Effector memory CD4-positive, alpha-beta T cell (primary cell): ENCODE measurements around the gene CALM3.

Source experiments
- DNase-seq, 3 donors: peaks; one replicate each; pipeline ENCODE4 v3.0.0-alpha.2; 2020
- H3K27ac ChIP-seq: 2 replicates; pipeline ENCODE4 v1.7.0; 2013; ENCODE audit warnings: mild to moderate bottlenecking, low read length, moderate library complexity; ENCODE audit not compliant: insufficient read depth, poor library complexity, severe bottlenecking
- H3K27me3 ChIP-seq: replicated peaks from 2 replicates; pipeline ENCODE4 v1.7.0; 2013; ENCODE audit warnings: mild to moderate bottlenecking, low read length; ENCODE audit not compliant: insufficient read depth, control insufficient read depth, poor library complexity, severe bottlenecking
- H3K36me3 ChIP-seq: 2 replicates; pipeline ENCODE4 v1.7.0; 2013; ENCODE audit warnings: mild to moderate bottlenecking, low read length, moderate library complexity; ENCODE audit not compliant: control insufficient read depth, insufficient read depth
- H3K4me1 ChIP-seq: 2 replicates; pipeline ENCODE4 v1.7.0; 2013; ENCODE audit warnings: low read length, mild to moderate bottlenecking; ENCODE audit not compliant: control insufficient read depth, insufficient read depth, poor library complexity, severe bottlenecking
- H3K4me3 ChIP-seq: 2 replicates; pipeline ENCODE4 v1.7.0; 2013; ENCODE audit warnings: low read length, low read depth, mild to moderate bottlenecking; ENCODE audit not compliant: insufficient read depth, poor library complexity, severe bottlenecking
- H3K9me3 ChIP-seq: 2 replicates; pipeline ENCODE4 v1.7.0; 2013; ENCODE audit warnings: mild to moderate bottlenecking, low read length, moderate library complexity; ENCODE audit not compliant: control insufficient read depth

The CALM3 gene

DNA sequence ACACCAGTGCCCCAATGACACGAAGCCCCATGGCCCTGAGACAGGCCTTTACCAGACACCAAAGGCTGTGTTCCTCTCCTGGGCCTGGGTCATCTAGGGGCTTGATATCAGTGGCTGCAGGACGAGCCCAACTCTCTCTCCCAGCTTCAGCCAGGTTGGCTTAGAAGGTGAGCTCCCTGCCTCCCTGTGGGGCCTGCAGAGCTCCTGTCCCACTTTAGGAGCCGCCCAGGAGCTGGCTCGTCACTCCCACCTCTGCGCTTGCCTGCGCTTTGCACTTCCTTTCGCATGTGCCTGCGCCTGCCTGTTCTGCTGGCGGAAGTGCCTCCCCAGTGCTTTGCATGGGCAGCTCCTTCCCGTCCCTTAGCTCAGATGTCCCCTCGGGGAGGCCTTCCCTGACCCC lies 4.9 kb downstream of the CALM3 start:
- H3K9me3 ChIP-seq, result no peaks in the 10 kb centered on the region
- H3K36me3 ChIP-seq, result peaks cover 51% of the 10 kb centered on the region
- H3K27ac ChIP-seq, result no peak overlapping the region
- H3K27me3 ChIP-seq, result no peaks in the 10 kb centered on the region
- peaks cover 33% of the 10 kb centered on the region for H3K4me1 ChIP-seq
- no peak for DNase-seq
- no peak overlapping the region for H3K4me3 ChIP-seq

DNA sequence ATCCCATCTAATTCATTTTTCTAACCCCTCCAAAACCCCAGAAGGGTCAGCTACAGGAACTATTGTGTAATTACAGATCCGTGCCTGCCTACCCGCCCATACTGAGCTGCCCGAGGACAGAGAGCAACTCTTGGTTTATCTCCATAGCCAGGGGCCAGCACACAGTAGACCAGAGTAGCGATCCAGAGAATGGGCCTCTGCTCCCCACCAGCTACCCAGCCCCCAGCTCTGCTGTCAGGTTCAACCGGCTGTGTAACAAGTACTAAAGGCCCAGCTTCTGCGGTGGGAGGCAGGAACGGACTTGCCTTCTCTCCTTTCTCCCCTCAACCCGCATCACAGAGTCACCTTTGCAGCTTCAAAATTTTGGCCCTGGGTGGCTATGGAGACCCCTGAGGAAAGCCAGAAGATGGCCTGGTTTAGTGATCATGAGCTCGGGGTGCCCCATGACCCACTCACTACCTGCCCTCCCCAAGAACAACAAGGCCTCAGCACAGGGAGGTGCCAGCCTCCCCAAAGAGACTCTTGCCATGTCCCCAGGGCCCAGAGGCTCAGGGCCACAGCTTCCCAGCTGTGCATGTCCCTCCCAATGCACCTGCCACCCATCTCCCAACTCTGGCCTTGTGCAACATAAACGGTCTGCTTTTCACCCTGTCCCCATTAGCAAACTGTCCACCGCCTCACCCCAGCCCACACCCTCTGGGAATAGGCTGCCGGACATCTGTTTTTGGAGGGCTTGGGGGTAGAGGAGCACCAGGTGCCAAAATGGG lies 5.7 kb downstream of the CALM3 start:
- H3K4me1 ChIP-seq, result peaks cover 41% of the 10 kb centered on the region
- no peaks in the 10 kb centered on the region for H3K9me3 ChIP-seq
- H3K27ac ChIP-seq, result no peak overlapping the region
- no peaks in the 10 kb centered on the region for H3K27me3 ChIP-seq
- no peak for DNase-seq
- no peak overlapping the region for H3K4me3 ChIP-seq
- peaks cover 51% of the 10 kb centered on the region for H3K36me3 ChIP-seq

DNA sequence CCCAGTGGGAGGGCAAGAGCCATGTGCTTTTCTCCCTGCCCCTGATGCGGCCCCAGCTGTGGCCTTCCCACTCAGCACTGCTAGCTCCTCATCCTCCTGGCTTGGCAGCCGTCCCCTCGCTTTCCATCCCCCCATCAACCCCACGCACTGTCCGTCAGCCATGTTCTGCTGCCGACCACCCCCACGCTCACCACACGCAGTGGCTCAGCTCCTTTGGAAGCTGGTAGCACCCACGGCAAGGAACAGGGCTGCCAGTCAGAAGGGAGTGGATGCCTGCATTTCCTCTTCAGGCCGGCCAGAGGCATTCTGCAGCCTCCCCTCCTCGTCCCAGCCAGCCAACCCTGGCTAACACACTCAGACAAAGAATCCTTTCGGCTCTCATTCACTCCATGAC lies 6.3 kb downstream of the CALM3 start:
- H3K27ac ChIP-seq, result no peak overlapping the region
- H3K4me3 ChIP-seq, result no peak overlapping the region
- no peak for DNase-seq
- no peaks in the 10 kb centered on the region for H3K9me3 ChIP-seq
- no peaks in the 10 kb centered on the region for H3K27me3 ChIP-seq
- peaks cover 39% of the 10 kb centered on the region for H3K4me1 ChIP-seq
- peaks cover 51% of the 10 kb centered on the region for H3K36me3 ChIP-seq

DNA sequence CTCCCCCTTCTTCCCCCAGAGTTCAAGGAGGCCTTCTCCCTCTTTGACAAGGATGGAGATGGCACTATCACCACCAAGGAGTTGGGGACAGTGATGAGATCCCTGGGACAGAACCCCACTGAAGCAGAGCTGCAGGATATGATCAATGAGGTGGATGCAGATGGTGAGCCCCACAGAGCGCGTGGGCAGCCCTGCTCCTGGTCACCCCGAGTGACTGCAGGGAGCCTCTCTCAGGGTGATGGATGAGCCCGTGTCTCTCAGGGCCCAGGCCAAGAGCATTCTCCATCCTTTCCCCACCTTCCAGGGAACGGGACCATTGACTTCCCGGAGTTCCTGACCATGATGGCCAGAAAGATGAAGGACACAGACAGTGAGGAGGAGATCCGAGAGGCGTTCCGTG lies 7.0 kb downstream of the CALM3 start:
- peaks cover 51% of the 10 kb centered on the region for H3K36me3 ChIP-seq
- H3K27me3 ChIP-seq, result no peaks in the 10 kb centered on the region
- H3K27ac ChIP-seq, result no peak overlapping the region
- no peak for DNase-seq
- peaks cover 32% of the 10 kb centered on the region for H3K4me1 ChIP-seq
- H3K9me3 ChIP-seq, result no peaks in the 10 kb centered on the region
- no peak overlapping the region for H3K4me3 ChIP-seq

DNA sequence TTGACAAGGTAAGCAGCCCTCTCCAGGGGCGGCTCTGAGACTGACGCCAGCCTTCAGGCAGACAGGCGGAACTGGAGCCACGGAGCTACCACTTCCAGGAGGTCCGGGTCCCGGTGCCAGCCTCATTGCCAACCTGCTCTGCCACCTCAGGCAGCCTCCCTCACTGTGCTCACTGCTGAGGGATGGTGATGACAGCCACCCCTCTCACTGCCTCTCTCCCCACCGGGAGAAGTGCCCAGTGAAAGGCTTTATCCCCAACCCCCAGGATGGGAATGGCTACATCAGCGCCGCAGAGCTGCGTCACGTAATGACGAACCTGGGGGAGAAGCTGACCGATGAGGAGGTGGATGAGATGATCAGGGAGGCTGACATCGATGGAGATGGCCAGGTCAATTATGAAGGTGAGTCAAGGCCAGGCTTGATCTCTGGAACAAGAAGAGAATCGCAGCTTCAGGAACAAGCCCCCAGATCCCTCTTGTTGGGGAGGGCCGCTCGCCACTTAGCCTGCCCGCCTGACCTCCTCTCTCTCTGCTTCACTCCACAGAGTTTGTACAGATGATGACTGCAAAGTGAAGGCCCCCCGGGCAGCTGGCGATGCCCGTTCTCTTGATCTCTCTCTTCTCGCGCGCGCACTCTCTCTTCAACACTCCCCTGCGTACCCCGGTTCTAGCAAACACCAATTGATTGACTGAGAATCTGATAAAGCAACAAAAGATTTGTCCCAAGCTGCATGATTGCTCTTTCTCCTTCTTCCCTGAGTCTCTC lies 7.6 kb downstream of the CALM3 start:
- Histone ChIP-seq H3K4me1 (peaks cover 29% of the 10 kb centered on the region), H3K27ac (no peak overlapping the region), H3K9me3 (no peaks in the 10 kb centered on the region), H3K27me3 (no peaks in the 10 kb centered on the region), H3K36me3 (peaks cover 51% of the 10 kb centered on the region), H3K4me3 (no peak overlapping the region)
- DNase-seq, result no peak

DNA sequence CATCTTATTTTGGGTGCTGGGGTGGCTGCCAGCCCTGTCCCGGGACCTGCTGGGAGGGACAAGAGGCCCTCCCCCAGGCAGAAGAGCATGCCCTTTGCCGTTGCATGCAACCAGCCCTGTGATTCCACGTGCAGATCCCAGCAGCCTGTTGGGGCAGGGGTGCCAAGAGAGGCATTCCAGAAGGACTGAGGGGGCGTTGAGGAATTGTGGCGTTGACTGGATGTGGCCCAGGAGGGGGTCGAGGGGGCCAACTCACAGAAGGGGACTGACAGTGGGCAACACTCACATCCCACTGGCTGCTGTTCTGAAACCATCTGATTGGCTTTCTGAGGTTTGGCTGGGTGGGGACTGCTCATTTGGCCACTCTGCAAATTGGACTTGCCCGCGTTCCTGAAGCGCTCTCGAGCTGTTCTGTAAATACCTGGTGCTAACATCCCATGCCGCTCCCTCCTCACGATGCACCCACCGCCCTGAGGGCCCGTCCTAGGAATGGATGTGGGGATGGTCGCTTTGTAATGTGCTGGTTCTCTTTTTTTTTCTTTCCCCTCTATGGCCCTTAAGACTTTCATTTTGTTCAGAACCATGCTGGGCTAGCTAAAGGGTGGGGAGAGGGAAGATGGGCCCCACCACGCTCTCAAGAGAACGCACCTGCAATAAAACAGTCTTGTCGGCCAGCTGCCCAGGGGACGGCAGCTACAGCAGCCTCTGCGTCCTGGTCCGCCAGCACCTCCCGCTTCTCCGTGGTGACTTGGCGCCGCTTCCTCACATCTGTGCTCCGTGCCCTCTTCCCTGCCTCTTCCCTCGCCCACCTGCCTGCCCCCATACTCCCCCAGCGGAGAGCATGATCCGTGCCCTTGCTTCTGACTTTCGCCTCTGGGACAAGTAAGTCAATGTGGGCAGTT lies 8.6 kb downstream of the CALM3 start:
- H3K36me3 ChIP-seq, result peaks cover 51% of the 10 kb centered on the region
- no peaks in the 10 kb centered on the region for H3K9me3 ChIP-seq
- peaks cover 33% of the 10 kb centered on the region for H3K4me1 ChIP-seq
- DNase-seq, result no peak
- H3K27me3 ChIP-seq, result no peaks in the 10 kb centered on the region
- no peak overlapping the region for H3K4me3 ChIP-seq
- H3K27ac ChIP-seq, result peak overlapping the region; percentile 1

DNA sequence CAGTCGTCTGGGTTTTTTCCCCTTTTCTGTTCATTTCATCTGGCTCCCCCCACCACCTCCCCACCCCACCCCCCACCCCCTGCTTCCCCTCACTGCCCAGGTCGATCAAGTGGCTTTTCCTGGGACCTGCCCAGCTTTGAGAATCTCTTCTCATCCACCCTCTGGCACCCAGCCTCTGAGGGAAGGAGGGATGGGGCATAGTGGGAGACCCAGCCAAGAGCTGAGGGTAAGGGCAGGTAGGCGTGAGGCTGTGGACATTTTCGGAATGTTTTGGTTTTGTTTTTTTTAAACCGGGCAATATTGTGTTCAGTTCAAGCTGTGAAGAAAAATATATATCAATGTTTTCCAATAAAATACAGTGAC lies 9.3 kb downstream of the CALM3 start:
- Histone ChIP-seq H3K4me3 (no peak overlapping the region), H3K27ac (no peak overlapping the region), H3K4me1 (peaks cover 33% of the 10 kb centered on the region), H3K36me3 (peaks cover 46% of the 10 kb centered on the region), H3K27me3 (no peaks in the 10 kb centered on the region), H3K9me3 (no peaks in the 10 kb centered on the region)
- no peak for DNase-seq

DNA sequence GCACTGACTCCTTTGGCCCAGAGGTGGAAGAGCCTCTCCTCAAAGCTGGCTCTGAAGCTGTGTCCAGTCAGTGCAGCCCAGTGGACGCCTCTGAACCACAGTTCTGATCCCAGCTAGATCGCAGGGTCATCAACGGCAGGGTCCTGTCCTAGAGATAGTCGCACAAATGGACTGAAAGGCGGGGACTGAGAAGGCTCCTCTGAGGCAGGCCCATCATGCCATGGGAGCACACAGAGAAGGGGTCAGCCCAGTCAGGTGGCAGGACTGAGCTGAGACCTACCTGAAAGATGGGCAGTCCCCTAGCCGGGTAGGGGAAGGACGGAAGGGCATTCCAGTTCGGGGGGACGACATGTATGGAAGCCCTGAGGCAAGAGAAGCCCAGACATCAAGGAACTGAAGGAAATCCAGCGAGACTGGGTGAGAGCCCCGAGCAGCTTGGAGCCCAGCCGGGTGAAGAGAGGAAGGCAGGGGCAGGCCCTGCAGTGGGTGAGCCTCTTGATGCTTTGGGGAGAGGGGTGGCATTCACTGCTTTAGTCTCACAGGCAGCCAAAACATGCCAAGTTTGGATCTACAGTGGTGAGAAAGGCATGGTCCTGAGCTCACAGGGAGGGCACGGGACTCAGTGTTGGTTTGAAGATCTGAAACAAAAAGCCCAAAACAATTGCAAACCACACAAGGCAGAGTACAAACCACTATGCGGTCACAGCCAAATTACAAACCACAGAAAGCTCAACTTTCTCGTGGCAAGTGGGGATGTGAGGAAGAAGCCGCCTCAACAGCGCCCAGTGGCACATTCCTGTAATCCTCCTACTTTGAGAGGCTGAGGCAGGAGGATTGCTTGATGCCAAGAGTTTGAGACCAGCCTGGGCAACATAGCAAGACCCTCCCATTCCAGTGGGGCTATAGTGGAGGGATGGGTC lies 10.0 kb downstream of the CALM3 start:
- Histone ChIP-seq H3K36me3 (peaks cover 39% of the 10 kb centered on the region), H3K27ac (peak overlapping the region; percentile 66), H3K4me1 (peaks cover 33% of the 10 kb centered on the region), H3K9me3 (no peaks in the 10 kb centered on the region), H3K27me3 (no peaks in the 10 kb centered on the region), H3K4me3 (no peak overlapping the region)
- peak in 1 of 3 donors; percentile 14 for DNase-seq

DNA sequence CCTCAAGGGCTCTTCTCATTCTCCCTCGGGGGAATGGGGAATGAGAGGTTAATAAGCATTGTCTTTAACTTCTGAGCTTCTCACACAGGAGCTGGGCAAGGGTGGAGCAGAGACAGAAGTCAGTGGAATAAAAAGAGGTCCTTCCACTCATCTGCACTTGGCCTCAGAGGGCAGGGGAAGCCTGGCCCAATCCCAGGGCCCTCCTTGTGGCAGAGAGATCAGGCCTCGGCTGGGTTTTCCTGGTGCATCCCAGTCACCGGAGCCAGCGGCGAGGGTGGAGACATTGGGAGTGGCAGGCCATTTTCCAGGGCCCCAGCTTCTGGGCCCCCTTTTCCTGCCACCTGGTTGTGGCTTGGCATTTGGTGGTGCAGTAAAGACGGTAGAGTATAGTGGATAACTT lies 10.6 kb downstream of the CALM3 start:
- no peak for DNase-seq
- Histone ChIP-seq H3K4me1 (peaks cover 37% of the 10 kb centered on the region), H3K36me3 (peaks cover 34% of the 10 kb centered on the region), H3K27me3 (no peaks in the 10 kb centered on the region), H3K4me3 (no peak overlapping the region), H3K9me3 (no peaks in the 10 kb centered on the region), H3K27ac (peak overlapping the region; percentile 66)
